ENCODE measurements around the gene ITPR3.

The ITPR3 gene

DNA sequence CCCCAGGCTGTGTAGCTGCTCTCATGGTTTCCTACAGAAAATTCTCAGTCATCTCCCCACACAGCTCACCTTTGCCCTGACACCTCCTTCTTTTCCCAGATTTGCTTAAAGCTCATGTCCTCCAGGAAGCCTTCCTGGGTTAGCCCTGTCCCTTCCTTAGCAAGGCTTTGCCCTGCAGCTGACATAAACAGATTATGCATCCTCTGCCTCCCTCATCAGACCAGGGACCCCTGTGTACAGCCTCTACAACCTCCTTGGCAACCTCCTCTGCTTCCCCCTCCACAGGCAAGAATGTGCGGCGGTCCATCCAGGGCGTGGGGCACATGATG lies 50.6 kb downstream of the ITPR3 start:
- DNase-seq = no peak

DNA sequence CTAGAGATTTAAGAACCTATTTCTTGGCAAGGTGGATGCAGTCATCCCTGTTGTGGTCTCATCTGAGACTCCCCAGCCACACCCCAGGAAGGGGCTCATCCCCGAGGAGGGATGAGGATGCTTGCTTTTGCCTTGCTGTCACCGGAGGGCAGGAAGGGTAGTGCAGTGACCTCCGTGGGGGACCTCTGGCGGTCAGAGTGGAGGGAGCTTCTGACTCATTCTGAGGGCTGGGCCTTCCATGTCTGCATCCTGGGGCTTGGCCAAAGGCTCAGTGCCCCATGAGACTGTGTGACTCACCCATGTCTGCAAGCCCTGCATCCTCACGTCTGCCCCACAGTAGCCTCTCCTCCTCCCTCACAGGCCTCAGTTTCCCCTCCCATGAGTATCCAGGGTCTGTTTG lies 51.7 kb downstream of the ITPR3 start:
- no peak for DNase-seq

DNA sequence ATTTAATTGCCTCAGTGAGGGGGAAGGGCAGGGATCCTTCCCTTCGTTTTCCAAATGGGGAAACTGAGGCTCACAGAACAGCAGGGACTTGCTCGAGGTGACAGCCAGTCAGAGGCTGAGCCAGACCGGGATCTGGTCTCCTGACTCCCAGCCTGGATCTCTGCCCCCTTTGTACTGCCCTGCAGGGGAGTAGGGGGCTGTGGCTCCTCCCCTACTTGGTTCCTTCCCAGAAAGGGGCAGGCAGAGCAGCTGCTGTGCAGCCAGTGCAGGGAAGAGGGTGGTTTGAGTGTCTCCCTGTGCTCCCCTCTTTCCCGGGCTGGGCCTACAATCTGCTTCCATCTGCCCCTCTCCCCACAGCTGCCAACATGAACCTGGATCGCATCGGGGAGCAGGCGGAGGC lies 52.7 kb downstream of the ITPR3 start:
- DNase-seq = peak; percentile 40

DNA sequence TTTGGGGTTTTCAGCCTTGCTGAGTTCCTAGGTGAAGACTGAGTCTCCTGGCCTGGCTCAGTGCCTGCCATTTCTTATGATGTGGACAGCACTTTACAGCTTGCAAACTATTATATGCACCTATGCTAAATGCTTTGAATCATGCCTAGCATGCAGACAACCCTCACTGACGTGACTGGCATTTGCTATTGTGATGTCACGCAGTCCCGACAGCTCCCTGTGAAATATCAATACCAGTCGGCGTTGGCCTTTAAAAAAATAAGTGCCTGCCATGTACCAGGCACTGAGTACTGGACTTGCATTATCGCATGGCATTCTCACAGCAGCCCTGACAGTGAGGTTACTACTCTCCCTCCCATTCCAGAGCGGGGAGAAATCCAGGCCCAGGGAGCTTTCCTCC lies 54.8 kb downstream of the ITPR3 start:
- DNase-seq = no peak

DNA sequence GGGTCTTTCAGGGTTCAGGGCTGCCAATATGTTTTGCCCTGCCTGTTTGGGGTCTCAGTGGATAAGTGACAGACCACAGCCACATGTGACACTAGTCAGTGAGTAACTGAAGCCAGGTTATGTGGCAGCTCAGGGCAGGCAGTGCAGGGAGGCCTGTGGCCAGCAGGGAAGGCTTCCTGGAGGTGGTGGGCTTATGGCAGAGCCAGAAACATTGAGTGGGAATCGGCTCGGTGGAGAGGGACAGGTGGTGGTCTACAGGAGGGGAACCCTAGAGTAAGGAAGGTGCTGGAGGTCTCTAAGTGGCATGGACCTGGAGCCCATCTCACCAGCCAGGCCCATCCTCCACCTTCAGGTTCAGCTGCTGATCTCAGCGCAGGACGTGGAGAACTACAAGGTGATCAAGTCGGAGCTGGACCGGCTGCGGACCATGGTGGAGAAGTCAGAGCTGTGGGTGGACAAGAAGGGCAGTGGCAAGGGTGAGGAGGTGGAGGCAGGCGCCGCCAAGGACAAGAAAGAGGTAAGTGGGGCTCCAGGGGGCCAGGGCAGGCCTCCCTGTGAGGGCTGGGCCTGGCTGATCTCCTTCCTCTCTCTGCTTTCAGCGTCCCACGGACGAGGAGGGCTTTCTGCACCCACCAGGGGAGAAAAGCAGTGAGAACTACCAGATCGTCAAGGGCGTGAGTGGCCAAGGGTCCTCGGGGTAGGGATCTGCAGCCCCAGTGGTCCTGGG lies 55.5 kb downstream of the ITPR3 start:
- DNase-seq = no peak

DNA sequence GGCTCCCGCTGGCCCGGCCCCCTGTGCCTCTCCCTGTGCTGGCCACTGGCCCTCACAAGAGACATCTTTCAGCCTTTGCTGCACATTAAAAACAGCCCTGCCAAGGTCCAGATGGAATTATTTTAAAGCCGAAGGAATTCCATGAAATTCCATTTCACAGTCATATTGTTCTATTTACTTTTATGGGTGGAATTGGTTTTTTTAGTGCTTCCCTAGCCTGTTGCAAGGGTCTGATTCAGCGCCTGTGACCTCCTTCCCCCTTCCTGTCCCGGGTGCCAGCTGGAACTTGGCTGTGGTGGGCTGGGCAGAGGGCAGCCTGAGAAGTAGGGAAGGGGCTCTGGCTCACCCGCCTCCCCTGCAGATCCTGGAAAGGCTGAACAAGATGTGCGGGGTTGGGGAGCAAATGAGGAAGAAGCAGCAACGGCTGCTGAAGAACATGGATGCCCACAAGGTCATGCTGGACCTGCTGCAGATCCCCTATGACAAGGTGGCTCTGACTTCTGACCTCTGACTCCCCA lies 56.1 kb downstream of the ITPR3 start:
- no peak for DNase-seq

DNA sequence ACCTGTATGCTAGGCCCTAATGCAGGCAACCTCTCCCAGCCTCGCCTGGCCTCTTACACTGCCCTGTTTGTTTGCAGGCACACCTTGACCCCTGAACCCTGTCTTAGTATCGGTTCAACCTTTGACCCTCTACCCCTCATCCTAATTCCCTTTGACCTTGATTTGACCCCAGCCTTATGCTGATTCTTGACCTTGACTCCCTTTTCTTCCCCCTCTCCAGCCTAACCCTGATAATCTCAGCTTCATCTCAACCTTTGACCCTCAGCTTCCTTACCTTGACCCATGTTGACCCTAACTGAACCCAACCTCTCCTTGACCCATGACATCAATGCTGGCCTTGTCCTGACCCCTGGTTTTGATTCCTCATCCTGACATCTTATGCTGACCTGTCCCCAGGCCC lies 56.6 kb downstream of the ITPR3 start:
- no peak for DNase-seq

DNA sequence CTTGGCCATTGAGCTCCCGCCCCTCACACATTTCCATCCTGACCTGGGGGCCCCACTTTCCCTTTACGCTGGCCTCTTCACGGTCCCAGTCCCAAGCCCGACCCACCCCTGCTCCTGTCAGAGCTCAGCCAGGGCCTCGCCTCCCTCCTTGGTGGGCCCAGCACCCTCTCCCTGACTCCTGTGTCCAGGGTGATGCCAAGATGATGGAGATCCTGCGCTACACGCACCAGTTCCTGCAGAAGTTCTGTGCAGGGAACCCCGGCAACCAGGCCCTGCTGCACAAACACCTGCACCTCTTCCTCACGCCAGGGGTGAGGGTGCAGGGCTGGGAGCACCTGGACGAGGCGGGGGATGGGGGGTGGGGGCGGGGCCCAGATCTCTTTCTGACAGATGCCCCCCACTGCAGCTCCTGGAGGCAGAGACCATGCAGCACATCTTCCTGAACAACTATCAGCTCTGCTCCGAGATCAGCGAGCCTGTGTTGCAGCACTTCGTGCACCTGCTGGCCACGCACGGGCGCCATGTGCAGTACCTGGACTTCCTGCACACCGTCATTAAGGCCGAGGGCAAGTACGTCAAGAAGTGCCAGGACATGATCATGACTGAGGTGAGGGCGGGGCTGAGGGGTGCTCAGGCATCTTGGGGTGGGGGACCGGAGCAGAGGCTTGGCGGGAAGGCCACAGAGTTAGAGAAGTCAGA lies 57.3 kb downstream of the ITPR3 start:
- no peak for DNase-seq

DNA sequence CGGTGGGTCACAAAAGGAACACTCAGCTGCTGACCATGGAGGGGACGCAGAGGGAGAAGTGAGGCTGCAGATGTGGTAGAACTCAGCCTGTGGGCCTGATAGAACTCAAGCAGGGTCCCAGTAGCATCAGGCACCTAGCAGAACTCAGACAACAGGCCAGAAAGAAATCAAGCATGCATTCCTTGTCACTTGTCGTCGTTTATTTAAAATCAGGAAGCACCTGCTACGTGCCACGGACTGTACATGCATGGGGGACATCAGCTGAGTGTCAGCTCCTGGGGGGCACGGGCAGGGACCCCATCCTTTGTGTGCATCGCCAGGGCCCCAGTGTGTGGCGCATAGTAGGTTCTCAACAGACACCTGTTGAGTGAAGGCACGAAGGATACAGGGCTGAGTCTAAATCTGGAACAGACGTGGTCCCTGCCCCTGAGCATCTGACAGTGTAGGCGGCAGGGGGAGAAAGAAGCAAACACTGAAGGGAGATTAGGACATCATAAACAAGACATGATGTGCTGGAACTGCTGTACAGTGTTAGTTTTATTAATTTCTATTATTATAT lies 57.9 kb downstream of the ITPR3 start:
- DNase-seq = no peak

DNA sequence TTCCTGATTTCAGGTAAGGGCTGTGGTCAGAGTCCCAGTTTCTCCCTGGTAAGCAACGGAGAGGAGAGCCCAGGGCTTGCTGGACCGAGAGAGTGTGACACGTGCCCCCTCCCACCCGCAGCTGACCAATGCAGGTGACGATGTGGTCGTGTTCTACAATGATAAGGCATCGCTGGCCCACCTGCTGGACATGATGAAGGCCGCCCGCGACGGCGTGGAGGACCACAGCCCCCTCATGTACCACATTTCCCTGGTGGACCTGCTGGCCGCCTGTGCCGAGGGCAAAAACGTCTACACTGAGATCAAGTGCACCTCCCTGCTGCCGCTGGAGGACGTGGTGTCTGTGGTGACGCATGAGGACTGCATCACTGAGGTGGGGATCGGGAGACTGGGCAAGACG lies 58.6 kb downstream of the ITPR3 start:
- no peak for DNase-seq

DNA sequence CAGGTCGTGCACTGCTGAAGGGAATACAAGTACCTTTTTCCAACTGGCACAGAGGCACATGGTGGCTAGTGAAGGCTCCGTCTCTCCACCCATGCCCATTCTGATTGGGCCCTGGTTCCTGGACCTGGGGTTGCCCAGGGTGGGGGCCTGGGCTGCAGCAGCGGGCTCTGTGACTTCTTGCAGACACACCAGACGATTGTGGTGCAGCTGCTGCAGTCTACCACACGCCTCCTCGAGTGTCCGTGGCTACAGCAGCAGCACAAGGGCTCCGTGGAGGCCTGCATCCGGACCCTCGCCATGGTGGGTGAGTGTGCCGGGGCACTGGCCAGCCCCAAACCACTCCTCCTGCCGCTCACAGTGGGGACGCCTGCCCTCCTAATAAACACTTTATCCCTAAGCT lies 61.2 kb downstream of the ITPR3 start:
- no peak for DNase-seq

DNA sequence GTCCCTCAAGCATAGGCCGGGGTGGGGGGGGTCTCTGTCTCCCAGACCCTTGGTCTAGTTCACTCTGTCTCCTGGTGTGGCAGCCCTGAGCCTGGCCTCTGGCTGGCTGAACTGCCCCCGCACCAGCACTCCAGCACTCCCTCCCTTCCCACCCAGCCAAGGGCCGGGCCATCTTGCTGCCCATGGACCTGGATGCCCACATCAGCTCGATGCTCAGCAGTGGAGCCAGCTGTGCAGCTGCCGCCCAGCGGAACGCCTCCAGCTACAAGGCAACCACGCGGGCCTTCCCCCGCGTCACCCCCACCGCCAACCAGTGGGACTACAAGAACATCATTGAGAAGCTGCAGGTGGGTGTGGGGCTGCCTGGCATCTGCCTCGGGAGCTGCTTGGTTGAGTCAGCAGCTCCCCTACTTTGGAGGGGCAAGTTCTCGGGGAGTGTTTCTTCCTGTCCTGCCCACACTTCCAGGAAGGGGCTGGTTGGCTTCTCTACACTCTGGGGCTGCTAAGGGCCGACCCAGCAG lies 62.0 kb downstream of the ITPR3 start:
- DNase-seq = no peak

DNA sequence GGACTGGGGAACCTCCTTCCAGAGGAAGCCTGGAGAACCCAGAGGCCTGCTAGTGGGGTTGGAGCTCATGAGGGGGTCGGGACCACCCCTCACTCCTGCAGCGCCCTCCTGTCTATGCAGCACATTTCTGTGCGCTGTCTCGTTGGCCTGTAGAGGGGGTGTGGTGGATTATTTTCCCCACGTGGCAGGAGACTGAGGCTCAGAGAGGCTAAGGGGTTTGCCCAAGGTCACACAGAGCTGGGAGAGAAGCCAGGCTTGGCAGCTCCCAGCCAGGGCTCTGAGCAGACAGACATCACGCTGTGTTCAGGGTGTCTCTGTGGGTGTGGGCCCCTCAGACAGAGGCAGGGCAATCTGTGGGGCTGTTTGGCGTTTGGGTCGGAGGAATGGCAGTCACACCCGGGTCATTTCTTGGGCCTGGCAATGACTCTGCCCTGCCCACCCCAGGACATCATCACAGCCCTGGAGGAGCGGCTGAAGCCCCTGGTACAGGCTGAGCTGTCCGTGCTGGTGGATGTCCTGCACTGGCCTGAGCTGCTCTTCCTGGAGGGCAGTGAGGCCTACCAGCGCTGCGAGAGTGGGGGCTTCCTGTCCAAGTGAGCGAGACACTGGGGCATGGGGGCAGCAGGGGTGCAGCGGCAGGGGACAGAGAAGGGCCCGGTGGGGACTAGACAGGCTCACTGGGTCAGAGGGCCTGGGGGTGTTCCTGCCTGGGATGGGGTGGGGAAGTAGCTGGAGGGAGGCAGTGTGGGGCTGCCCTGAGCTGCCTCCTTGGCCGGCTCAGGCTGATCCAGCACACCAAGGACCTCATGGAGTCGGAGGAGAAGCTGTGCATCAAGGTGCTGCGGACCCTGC lies 62.7 kb downstream of the ITPR3 start:
- no peak for DNase-seq

DNA sequence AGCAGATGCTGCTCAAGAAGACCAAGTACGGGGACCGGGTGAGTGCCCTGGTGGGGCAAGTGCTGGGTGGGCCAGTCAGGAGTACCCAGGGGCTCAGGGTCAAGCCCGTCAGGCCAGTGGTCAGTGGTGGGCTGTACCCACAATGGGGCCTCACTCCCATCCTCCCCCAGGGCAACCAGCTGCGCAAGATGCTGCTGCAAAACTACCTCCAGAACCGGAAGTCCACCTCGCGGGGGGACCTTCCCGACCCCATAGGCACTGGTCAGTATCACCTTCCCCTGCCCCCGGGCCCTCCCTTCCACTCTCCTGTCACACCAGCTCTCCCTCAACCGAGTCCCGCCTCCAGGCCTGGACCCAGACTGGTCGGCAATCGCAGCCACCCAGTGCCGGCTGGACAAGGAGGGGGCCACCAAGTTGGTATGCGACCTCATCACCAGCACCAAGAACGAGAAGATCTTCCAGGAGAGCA lies 63.3 kb downstream of the ITPR3 start:
- DNase-seq = no peak

DNA sequence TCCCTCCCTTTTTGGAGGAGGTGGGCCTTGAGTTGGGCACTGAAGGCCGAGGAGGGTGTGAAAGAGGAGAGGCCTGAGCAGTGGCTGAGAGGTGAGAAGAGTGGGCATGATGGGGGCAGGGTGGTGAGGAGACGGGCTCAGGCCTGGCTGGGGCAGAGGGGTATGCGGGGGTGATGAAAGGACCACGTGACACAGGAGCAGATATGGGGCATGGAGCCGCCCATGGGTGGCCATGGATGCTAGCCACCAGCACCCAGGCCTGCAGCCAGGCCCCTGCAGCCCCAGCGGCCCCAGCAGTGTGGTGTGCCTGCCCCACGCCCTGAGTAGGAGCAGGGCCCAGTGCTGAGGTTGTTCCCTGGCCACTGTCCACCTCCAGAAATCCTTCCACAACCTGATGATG lies 63.9 kb downstream of the ITPR3 start:
- DNase-seq = no peak

DNA sequence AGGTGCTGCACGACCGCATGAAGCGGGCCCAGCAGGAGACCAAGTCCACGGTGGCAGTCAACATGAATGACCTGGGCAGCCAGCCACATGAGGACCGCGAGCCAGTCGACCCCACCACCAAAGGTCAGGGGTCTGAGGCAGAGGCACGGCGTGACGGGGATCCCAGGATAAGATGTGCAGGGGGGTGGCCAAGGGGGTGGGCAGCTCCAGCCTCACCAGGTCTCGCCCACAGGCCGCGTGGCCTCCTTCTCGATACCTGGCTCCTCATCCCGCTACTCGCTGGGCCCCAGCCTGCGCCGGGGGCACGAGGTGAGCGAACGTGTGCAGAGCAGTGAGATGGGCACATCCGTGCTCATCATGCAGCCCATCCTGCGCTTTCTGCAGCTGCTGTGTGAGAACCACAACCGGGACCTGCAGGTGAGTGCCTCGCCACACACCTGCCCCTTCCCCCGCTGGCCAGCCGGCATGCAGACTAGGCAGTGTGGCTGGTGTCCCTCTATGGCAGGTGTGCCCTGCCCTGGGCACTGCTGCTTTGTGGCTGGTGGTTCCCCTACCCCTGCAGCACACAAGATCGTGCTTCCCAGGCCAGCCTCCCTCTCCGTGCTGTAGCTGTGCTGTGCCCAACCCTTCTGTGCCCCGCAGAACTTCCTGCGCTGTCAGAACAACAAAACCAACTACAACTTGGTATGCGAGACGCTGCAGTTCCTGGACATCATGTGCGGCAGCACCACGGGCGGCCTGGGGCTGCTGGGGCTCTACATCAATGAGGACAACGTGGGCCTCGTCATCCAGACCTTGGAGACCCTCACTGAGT lies 64.5 kb downstream of the ITPR3 start:
- DNase-seq = no peak

DNA sequence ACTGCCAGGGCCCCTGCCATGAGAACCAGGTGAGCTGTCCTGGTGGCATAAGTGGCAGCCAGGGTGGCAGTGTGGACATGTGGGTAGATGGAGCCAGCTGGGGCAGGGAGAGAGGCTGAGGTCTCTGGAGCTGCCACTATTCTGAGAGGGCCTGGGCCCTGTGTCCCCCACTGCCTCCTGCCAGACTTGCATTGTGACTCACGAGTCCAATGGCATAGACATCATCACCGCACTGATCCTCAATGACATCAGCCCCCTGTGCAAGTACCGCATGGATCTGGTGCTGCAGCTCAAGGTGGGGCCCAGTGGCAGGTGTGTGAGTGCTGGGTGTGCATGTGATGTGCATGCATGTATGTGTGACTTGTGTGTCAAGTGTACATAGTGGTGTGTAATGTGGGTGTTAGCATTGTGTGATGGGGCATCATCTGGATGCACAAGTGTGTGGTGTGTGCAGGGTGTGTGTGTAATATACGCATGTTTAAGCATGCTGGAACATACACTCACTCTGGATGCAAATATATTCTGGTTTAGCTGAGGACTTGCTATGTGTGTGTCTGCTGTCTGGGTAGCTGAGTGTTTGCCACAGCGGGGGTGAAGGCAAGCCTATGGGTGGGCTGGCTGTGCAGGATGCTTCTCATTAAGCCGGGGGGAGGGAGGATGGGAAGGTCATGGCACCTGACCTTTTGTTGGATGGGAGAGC lies 65.3 kb downstream of the ITPR3 start:
- no peak for DNase-seq

DNA sequence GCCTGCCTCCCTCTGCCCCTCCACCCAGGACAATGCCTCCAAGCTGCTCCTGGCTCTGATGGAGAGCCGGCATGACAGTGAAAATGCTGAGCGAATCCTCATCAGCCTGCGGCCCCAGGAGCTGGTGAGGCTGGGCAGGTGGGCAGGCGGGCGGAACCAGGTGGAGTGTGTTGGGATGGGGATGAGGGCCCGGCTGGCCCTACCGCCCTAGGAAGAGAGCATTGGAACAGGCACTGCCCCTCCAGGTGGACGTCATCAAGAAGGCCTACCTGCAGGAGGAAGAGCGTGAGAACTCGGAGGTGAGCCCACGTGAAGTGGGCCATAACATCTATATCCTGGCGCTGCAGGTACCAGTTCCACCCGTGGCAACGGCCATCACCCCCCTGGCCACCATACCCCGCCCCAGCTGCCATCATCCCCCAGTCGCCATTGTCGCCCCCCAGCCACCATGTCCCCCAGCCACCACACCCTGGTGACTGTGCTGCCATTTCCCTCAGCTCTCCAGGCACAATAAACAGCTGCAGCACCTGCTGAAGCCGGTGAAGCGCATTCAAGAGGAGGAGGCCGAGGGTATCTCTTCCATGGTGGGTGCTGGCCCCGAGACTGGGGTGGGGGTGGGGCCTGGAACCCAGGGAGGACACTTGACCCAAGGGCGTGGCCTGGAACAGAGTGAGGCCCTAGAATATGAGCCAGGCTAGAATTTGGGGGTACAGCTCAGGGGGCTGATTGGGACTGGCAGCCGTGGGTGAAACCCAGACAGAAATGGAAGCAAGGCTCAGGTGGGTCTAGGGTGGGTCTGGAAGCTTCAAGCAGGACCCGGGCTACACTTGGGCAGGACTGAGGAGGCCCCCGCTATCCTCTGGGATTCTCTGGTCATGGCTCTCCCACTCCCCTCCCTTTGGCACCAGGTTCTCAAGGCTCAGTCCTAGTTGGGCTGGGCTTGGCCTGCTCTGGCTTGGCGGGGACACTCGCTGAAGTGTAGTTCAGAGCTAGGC lies 66.2 kb downstream of the ITPR3 start:
- DNase-seq = no peak

DNA sequence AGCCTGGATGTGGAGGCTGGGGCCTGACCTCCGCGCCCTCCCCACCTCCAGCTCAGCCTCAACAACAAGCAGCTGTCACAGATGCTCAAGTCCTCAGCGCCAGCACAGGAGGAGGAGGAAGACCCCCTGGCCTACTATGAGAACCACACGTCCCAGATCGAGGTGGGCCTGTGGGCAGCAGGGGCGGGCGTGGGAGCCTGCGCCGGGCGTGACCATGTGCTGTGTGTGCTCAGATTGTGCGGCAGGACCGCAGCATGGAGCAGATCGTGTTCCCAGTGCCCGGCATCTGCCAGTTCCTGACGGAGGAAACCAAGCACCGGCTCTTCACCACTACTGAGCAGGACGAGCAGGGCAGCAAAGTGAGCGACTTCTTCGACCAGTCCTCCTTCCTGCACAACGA lies 66.9 kb downstream of the ITPR3 start:
- DNase-seq = no peak

DNA sequence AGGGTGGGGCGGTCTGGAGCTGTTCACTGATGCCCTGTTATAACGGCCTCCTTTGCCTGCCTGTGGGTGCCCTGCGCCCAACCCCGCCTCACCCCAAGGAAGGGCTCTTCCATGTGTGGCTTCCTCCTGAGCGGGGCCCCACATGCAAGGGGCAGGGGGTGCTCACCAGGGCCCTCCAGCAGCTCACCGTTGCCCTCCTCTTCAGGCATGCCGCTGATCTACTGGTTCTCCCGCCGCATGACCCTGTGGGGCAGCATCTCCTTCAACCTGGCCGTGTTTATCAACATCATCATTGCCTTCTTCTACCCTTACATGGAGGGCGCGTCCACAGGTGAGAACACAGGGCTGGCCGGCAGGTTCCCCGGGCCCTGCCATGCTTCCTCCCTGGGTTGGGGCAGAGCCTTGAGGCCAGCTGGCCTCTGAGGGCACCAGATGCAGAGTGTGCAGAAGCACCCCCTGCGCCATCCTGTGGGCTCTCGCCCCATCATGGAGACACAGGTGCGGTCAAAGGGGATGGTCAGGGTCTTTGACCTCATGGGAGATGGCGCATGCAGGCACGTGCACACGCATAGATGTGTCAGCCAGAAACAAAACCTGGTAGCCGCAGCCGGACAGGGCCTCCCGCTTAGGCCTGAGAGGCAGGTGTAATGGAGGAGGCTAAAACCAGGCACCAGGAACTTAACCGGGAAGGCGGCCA lies 67.5 kb downstream of the ITPR3 start:
- no peak for DNase-seq
